ENCODE data around the gene PRH2. TPM values are rescaled to one million over a fixed set of nuclear protein-coding genes. Genes with fewer than 3 reads are reported as not detected.

PRH2 gene
- total and polyA plus RNA-seq, 2 donors from 2014 or later: not detected

GRCh38 chr12:10943167-10943566 lies 14.1 kb downstream of the PRH2 start:
- Histone ChIP-seq H3K27ac (ENCODE audit: low read depth in 2 of 2, low read length in 2 of 2) (no peak overlapping the region), H3K27me3 (ENCODE audit: control insufficient read depth, insufficient read depth, low read length) (no peaks in the 10 kb centered on the region), H3K36me3 (ENCODE audit: control insufficient read depth in 2 of 3, insufficient read depth in 3 of 3, low read length in 3 of 3) (no peaks in the 10 kb centered on the region), H3K4me1 (ENCODE audit: control insufficient read depth in 2 of 3, insufficient read depth in 2 of 3, low read depth in 1 of 3, low read length in 3 of 3) (no peaks in the 10 kb centered on the region), H3K9me3 (ENCODE audit: control insufficient read depth in 2 of 3, insufficient read depth in 1 of 3, low read length in 3 of 3) (peaks cover 0 to 2% (median 0%) of the 10 kb centered on the region in 3 donors), H3K9ac (ENCODE audit: low read length in 3 of 3) (no peak overlapping the region), H3K4me3 (ENCODE audit: low read length in 3 of 3) (no peak overlapping the region)
- FAIRE-seq (no peak), DNase-seq (no peak)
- intact Hi-C loops (cut with DNase I): no loop called here
- no peak for TF ChIP-seq CTCF (IDR thresholded peaks at IDR 0.05; ENCODE audit: borderline replicate concordance, extremely low read depth, insufficient read depth)

- no peak for FAIRE-seq
- no peak for TF ChIP-seq CTCF (IDR thresholded peaks at IDR 0.05; ENCODE audit: borderline replicate concordance, extremely low read depth, insufficient read depth)
- no peak for DNase-seq
- intact Hi-C loops (cut with DNase I): no loop called here
- peaks cover 0 to 2% (median 0%) of the 10 kb centered on the region in 3 donors for H3K9me3 ChIP-seq (ENCODE audit: control insufficient read depth in 2 of 3, insufficient read depth in 1 of 3, low read length in 3 of 3)
- no peaks in the 10 kb centered on the region for H3K27me3 ChIP-seq (ENCODE audit: control insufficient read depth, insufficient read depth, low read length)
- no peak overlapping the region for H3K4me3 ChIP-seq (ENCODE audit: low read length in 3 of 3)
- H3K4me1 ChIP-seq (ENCODE audit: control insufficient read depth in 2 of 3, insufficient read depth in 2 of 3, low read depth in 1 of 3, low read length in 3 of 3): no peaks in the 10 kb centered on the region
- no peak overlapping the region for H3K27ac ChIP-seq (ENCODE audit: low read depth in 2 of 2, low read length in 2 of 2)
- H3K36me3 ChIP-seq (ENCODE audit: control insufficient read depth in 2 of 3, insufficient read depth in 3 of 3, low read length in 3 of 3): no peaks in the 10 kb centered on the region
- H3K9ac ChIP-seq (ENCODE audit: low read length in 3 of 3): no peak overlapping the region
Observed at GRCh38 chr12:10952645-10953044, 23.6 kb downstream of the PRH2 start.

- Histone ChIP-seq H3K4me1 (ENCODE audit: control insufficient read depth in 2 of 3, insufficient read depth in 2 of 3, low read depth in 1 of 3, low read length in 3 of 3) (no peaks in the 10 kb centered on the region), H3K27me3 (ENCODE audit: control insufficient read depth, insufficient read depth, low read length) (no peaks in the 10 kb centered on the region), H3K27ac (ENCODE audit: low read depth in 2 of 2, low read length in 2 of 2) (no peak overlapping the region), H3K9me3 (ENCODE audit: control insufficient read depth in 2 of 3, insufficient read depth in 1 of 3, low read length in 3 of 3) (peaks cover 0 to 2% (median 0%) of the 10 kb centered on the region in 3 donors), H3K9ac (ENCODE audit: low read length in 3 of 3) (no peak overlapping the region), H3K36me3 (ENCODE audit: control insufficient read depth in 2 of 3, insufficient read depth in 3 of 3, low read length in 3 of 3) (no peaks in the 10 kb centered on the region), H3K4me3 (ENCODE audit: low read length in 3 of 3) (no peak overlapping the region)
- TF ChIP-seq CTCF (IDR thresholded peaks at IDR 0.05; ENCODE audit: borderline replicate concordance, extremely low read depth, insufficient read depth): no peak
- intact Hi-C loops (cut with DNase I): no loop called here
- FAIRE-seq (no peak), DNase-seq (no peak)
Observed at GRCh38 chr12:10956085-10956484, 27.0 kb downstream of the PRH2 start.

- H3K4me3 ChIP-seq (ENCODE audit: low read length in 3 of 3): no peak overlapping the region
- no peak for TF ChIP-seq CTCF (IDR thresholded peaks at IDR 0.05; ENCODE audit: borderline replicate concordance, extremely low read depth, insufficient read depth)
- no peak overlapping the region for H3K27ac ChIP-seq (ENCODE audit: low read depth in 2 of 2, low read length in 2 of 2)
- H3K27me3 ChIP-seq (ENCODE audit: control insufficient read depth, insufficient read depth, low read length): no peaks in the 10 kb centered on the region
- DNase-seq (no peak), FAIRE-seq (no peak)
- no peaks in the 10 kb centered on the region for H3K36me3 ChIP-seq (ENCODE audit: control insufficient read depth in 2 of 3, insufficient read depth in 3 of 3, low read length in 3 of 3)
- H3K9me3 ChIP-seq (ENCODE audit: control insufficient read depth in 2 of 3, insufficient read depth in 1 of 3, low read length in 3 of 3): peaks cover 0 to 2% (median 0%) of the 10 kb centered on the region in 3 donors
- intact Hi-C loops (cut with DNase I): no loop called here
- H3K9ac ChIP-seq (ENCODE audit: low read length in 3 of 3): no peak overlapping the region
- no peaks in the 10 kb centered on the region for H3K4me1 ChIP-seq (ENCODE audit: control insufficient read depth in 2 of 3, insufficient read depth in 2 of 3, low read depth in 1 of 3, low read length in 3 of 3)
Observed at GRCh38 chr12:10957741-10958140, 28.7 kb downstream of the PRH2 start.

Measured in kidney (tissue), 14 donors.